Nephron progenitor cell (in vitro differentiated cells): Measurements from ENCODE around the gene CCT7.
A peak's percentile ranks its signal among the peaks of the same experiment; 100 is the strongest.

Source experiments
- DNase-seq: peaks from one replicate; pipeline ENCODE4 v3.0.0; 2021
- H3K27ac Mint-ChIP-seq: 2 replicates; pipeline ENCODE4 v1.8.0; 2021; ENCODE audit warnings: mild to moderate bottlenecking, moderate library complexity, mixed read lengths
- H3K27me3 Mint-ChIP-seq: 2 replicates; pipeline ENCODE4 v1.8.0; 2021; ENCODE audit warnings: mild to moderate bottlenecking, low read depth, mixed read lengths; ENCODE audit not compliant: poor library complexity
- H3K36me3 Mint-ChIP-seq: 2 replicates; pipeline ENCODE4 v1.8.0; 2021; ENCODE audit warnings: low read depth, mixed read lengths
- H3K4me1 Mint-ChIP-seq: 2 replicates; pipeline ENCODE4 v1.8.0; 2021; ENCODE audit warnings: mixed read lengths
- H3K4me3 Mint-ChIP-seq: 2 replicates; pipeline ENCODE4 v1.8.0; 2021; ENCODE audit warnings: mild to moderate bottlenecking, moderate library complexity, mixed read lengths
- H3K9me3 Mint-ChIP-seq: 2 replicates; pipeline ENCODE4 v1.8.0; 2021; ENCODE audit warnings: mild to moderate bottlenecking, moderate library complexity, mixed read lengths
- TF ChIP-seq, protein P1 (sequence below): fragments of 200-600 bp; sonication (generic); IDR thresholded peaks from 2 replicates; pipeline ENCODE4 v1.5.0; 2021; ENCODE audit warnings: antibody characterized with exemption

The CCT7 gene

DNA sequence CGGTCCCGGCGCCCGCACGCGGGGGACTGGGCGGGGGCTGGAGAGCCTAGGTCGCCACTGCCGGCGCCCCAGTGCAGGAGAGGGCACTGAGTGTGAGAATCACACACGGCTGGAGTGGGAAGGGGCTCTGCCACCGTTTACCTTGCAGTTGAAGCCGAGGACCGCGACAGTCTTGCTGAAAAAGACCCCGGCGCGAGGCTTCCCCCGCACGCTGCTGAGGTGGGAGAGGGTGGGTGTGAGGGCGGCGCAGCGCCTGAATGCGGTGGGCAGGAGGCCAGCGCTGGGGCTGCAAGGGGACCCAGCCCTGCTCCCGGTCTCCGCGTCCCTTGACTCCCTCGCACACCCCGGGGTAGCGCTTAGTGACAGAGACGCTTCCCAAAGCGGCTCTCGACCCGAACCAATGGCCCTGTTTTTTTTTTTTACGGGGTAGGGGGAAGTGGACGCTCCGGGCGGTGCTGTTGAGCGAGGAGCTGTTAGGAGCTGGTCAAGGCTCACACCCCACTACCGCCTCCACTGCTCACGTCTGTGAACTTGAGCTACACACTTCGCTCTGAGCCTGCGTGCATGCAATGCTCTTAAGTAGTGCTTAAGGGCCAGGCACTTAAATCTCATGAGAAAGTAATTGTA is 30.9 kb upstream of the CCT7 start:
- no peak overlapping the region for H3K4me3 Mint-ChIP-seq
- peaks cover 17% of the 10 kb centered on the region for H3K9me3 Mint-ChIP-seq
- peak; percentile 36 for DNase-seq
- no peaks in the 10 kb centered on the region for H3K36me3 Mint-ChIP-seq
- no peaks in the 10 kb centered on the region for H3K4me1 Mint-ChIP-seq
- no peak overlapping the region for H3K27ac Mint-ChIP-seq
- peaks cover 100% of the 10 kb centered on the region for H3K27me3 Mint-ChIP-seq
- TF ChIP-seq, protein P1, sequence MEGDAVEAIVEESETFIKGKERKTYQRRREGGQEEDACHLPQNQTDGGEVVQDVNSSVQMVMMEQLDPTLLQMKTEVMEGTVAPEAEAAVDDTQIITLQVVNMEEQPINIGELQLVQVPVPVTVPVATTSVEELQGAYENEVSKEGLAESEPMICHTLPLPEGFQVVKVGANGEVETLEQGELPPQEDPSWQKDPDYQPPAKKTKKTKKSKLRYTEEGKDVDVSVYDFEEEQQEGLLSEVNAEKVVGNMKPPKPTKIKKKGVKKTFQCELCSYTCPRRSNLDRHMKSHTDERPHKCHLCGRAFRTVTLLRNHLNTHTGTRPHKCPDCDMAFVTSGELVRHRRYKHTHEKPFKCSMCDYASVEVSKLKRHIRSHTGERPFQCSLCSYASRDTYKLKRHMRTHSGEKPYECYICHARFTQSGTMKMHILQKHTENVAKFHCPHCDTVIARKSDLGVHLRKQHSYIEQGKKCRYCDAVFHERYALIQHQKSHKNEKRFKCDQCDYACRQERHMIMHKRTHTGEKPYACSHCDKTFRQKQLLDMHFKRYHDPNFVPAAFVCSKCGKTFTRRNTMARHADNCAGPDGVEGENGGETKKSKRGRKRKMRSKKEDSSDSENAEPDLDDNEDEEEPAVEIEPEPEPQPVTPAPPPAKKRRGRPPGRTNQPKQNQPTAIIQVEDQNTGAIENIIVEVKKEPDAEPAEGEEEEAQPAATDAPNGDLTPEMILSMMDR, result no peak

DNA sequence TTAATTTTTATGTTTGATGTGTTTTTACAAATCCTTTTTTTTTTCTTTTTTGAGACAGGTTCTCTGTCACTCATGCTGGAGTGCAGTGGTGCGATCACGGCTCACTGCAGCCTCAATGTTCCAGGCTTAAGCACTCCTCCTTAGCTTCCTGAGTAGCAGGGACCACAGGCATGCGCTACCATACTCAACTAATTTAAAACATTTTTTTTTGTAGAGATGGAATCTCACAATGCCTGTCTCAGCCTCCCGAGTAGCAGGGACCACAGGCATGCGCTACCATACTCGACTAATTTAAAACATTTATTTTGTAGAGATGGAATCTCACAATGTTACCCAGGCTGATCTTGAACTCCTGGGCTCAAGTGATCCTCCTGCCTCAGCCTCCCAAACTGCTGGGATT is 28.5 kb upstream of the CCT7 start:
- no peaks in the 10 kb centered on the region for H3K36me3 Mint-ChIP-seq
- peaks cover 5% of the 10 kb centered on the region for H3K4me1 Mint-ChIP-seq
- peaks cover 84% of the 10 kb centered on the region for H3K27me3 Mint-ChIP-seq
- DNase-seq, result no peak
- no peak overlapping the region for H3K27ac Mint-ChIP-seq
- peaks cover 17% of the 10 kb centered on the region for H3K9me3 Mint-ChIP-seq
- TF ChIP-seq, protein P1, result no peak
- no peak overlapping the region for H3K4me3 Mint-ChIP-seq

DNA sequence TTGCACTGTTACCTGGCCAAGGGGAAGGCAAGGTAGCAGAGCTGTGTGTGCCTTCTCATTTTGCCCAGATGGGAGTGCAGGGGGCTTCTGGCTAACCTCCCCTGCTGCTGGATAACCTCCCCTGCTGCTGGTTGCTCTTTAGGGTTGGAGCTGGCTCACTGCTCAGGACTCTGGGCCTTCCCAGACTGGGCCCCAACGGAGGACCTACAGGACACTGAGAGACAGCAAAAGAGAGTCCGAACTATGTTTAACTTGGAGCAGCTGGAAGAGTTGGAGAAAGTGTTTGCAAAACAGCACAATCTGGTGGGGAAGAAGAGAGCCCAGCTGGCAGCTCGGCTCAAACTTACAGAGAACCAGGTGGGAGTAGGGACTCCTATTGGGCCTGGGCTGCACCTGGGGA is 25.9 kb upstream of the CCT7 start:
- Mint-ChIP-seq H3K4me1 (peaks cover 15% of the 10 kb centered on the region), H3K9me3 (peaks cover 10% of the 10 kb centered on the region), H3K4me3 (no peak overlapping the region), H3K27ac (no peak overlapping the region), H3K36me3 (no peaks in the 10 kb centered on the region), H3K27me3 (peaks cover 57% of the 10 kb centered on the region)
- TF ChIP-seq, protein P1, result no peak
- no peak for DNase-seq

DNA sequence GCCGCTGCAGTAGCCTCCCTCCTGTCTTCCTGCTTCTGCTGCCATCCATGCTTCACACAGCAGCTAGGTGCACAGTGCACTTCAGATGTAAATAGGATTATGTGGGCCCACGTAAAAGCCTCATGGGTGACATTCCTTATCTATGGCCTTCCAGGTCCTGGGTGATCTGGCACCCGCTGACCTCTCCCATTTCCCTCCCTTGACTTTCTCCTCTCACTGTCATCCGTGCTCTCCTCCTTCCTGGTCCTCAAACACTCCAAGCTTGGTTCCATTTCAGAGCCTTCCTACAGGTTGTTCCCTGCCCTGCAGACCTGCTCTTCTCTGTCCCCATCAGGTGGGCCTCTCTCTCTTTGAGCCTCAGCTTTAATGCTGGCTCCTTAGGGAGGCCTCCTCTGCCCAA is 24.1 kb upstream of the CCT7 start:
- no peak overlapping the region for H3K27ac Mint-ChIP-seq
- H3K36me3 Mint-ChIP-seq, result no peaks in the 10 kb centered on the region
- peaks cover 40% of the 10 kb centered on the region for H3K27me3 Mint-ChIP-seq
- TF ChIP-seq, protein P1, result no peak
- H3K4me3 Mint-ChIP-seq, result no peak overlapping the region
- H3K9me3 Mint-ChIP-seq, result no peaks in the 10 kb centered on the region
- no peak for DNase-seq
- peaks cover 32% of the 10 kb centered on the region for H3K4me1 Mint-ChIP-seq

DNA sequence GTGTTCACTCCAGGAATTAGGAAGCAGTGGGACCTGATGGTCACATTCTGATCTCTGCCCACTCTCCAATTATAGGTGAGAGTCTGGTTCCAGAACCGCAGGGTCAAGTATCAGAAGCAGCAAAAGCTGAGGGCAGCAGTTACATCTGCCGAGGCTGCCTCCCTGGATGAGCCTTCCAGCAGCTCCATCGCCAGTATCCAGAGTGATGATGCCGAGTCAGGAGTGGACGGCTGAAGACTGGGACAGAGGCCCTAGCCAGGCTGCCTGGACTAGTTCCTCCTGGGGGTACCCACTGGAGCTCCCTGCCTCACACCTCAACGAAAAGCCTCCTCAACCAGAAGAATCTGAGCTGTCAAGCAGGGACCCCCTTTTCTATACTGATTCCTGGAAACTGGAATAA is 23.4 kb upstream of the CCT7 start:
- Mint-ChIP-seq H3K4me1 (peaks cover 39% of the 10 kb centered on the region), H3K4me3 (no peak overlapping the region), H3K27me3 (peaks cover 33% of the 10 kb centered on the region), H3K36me3 (no peaks in the 10 kb centered on the region), H3K27ac (no peak overlapping the region), H3K9me3 (no peaks in the 10 kb centered on the region)
- DNase-seq, result no peak
- TF ChIP-seq, protein P1, result no peak

DNA sequence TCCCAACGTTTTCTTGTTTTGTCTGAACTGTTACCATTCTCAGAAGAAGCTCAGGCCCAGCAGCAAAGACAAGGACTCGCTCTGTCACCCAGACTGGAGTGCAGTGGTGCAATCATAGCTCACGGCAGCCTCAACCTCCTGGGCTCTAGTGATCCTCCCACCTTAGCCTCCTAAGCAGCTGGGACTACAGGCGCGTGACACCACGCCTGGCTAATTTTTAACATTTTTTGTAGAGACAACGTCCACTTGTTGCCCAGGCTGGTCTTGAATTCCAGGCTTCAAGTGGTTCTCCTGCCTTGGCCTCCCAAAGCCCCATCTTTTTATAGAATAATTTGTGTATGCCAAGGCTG is 22.0 kb upstream of the CCT7 start:
- H3K36me3 Mint-ChIP-seq, result no peaks in the 10 kb centered on the region

More for the DNA sequence above, 22.0 kb upstream of the CCT7 start:
- no peaks in the 10 kb centered on the region for H3K9me3 Mint-ChIP-seq
- DNase-seq, result no peak
- H3K27me3 Mint-ChIP-seq, result peaks cover 19% of the 10 kb centered on the region
- H3K27ac Mint-ChIP-seq, result no peak overlapping the region
- H3K4me3 Mint-ChIP-seq, result no peak overlapping the region
- TF ChIP-seq, protein P1, result no peak
- H3K4me1 Mint-ChIP-seq, result peaks cover 42% of the 10 kb centered on the region
